Bronchial epithelial cell (primary cell): Measurements from ENCODE around the gene RFX4. TPM values are rescaled to one million over a fixed set of nuclear protein-coding genes. Genes with fewer than 3 reads are reported as not detected.
"Not testable (repeated sequence)": the region's sequence is repeated elsewhere in the genome, so short reads cannot be mapped to it uniquely, and the experiment has no call there.

Experiments
- DNase-seq: peaks from one replicate; pipeline ENCODE4 v3.0.0-alpha.2; 2010; ENCODE audit warnings: low read depth
- FAIRE-seq: peaks from 2 replicates; lab custom pipeline; 2011; peaks lifted over from hg19 to GRCh38; lab: Jason Lieb, UNC
- H3K27me3 ChIP-seq: 2 replicates; pipeline ENCODE4 v1.5.1; 2011; ENCODE audit warnings: low read length; ENCODE audit not compliant: control insufficient read depth, insufficient read depth
- H3K36me3 ChIP-seq: 2 replicates; pipeline ENCODE4 v1.5.1; 2011; ENCODE audit warnings: low read length; ENCODE audit not compliant: control insufficient read depth, insufficient read depth
- H3K4me3 ChIP-seq: 2 replicates; pipeline ENCODE4 v1.5.1; 2011; ENCODE audit warnings: mild to moderate bottlenecking, low read depth, low read length, control low read depth
- total RNA-seq: library from RNA; depleted of rRNA; stranded (reverse); fragments of >200 nt; gene quantifications from 2 replicates; pipeline ENCODE4 v1.2.1, GENCODE V29; 2014
- TF ChIP-seq, protein P1 (sequence below): IDR thresholded peaks from 2 replicates; pipeline ENCODE4 v1.5.1; 2011; ENCODE audit warnings: mild to moderate bottlenecking, moderate library complexity, low read length, control low read depth, inconsistent platforms; ENCODE audit not compliant: insufficient read depth, severe bottlenecking

RFX4 gene
- total RNA-seq, 1 donor from 2014 or later = not detected

DNA sequence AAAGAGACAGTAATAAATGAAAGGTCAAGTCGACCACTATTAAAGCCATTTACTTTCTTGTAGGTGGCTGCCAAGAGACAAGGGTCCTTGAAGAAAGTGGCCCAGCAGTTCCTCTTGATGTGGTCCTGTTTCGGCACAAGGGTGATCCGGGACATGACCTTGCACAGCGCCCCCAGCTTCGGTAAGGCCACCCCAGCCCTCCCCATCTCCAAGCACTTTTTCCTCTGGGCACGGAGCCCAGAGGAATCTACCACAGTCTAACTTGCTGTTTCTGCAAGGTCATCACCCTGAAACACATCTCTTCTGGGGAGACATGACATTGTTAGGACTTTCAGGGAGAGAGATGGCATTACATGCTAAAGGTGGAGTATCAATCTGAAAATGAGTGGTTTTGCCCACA is 137.9 kb downstream of the RFX4 start:
- FAIRE-seq (no peak), DNase-seq (no peak)
- Histone ChIP-seq H3K36me3 (no peaks in the 10 kb centered on the region), H3K27me3 (no peaks in the 10 kb centered on the region), H3K4me3 (no peak overlapping the region)
- TF ChIP-seq, protein P1, sequence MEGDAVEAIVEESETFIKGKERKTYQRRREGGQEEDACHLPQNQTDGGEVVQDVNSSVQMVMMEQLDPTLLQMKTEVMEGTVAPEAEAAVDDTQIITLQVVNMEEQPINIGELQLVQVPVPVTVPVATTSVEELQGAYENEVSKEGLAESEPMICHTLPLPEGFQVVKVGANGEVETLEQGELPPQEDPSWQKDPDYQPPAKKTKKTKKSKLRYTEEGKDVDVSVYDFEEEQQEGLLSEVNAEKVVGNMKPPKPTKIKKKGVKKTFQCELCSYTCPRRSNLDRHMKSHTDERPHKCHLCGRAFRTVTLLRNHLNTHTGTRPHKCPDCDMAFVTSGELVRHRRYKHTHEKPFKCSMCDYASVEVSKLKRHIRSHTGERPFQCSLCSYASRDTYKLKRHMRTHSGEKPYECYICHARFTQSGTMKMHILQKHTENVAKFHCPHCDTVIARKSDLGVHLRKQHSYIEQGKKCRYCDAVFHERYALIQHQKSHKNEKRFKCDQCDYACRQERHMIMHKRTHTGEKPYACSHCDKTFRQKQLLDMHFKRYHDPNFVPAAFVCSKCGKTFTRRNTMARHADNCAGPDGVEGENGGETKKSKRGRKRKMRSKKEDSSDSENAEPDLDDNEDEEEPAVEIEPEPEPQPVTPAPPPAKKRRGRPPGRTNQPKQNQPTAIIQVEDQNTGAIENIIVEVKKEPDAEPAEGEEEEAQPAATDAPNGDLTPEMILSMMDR = no peak

DNA sequence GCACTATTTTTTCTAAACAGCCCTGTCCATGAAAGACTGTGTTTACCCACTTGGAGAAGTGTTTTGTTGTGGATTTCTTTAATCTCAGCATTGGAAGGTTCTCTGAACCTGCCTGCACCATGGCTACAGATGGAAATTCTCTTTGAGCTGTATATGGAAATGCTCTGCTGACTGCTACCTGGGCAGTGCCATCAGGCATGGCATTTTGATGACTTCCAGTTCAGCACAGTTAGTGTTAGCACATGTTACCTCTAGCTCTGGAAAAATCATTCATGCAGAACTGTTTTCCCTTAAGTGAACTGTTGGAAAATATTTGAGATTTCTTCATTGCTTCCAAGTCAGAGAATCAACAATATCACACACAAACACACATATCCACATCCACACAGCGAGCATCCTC is 139.1 kb downstream of the RFX4 start:
- Histone ChIP-seq H3K27me3 (no peaks in the 10 kb centered on the region), H3K36me3 (no peaks in the 10 kb centered on the region), H3K4me3 (no peak overlapping the region)
- DNase-seq (no peak), FAIRE-seq (no peak)
- TF ChIP-seq, protein P1 = no peak

DNA sequence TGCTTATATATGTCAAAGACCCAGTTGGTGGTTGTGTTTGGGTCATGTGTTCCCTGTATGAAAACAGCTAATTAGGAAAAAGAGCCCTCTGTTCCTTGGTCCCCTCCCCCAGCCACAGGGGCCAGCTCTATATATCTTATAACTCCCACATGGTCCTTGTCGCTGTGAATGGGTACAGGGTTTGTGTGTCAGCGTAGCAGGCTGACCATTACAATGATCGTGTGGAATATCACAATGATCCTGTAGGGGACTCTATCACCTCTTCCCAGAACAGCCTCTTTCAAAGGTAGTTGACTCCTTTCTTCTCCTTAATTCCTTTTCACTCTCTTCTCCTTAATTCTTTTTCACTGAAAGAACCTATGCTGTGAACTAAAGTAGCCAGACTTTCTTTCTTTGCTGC is 140.0 kb downstream of the RFX4 start:
- DNase-seq (no peak), FAIRE-seq (no peak)
- TF ChIP-seq, protein P1 = no peak
- no peaks in the 10 kb centered on the region for H3K36me3 ChIP-seq
- H3K4me3 ChIP-seq = no peak overlapping the region
- H3K27me3 ChIP-seq = no peaks in the 10 kb centered on the region

DNA sequence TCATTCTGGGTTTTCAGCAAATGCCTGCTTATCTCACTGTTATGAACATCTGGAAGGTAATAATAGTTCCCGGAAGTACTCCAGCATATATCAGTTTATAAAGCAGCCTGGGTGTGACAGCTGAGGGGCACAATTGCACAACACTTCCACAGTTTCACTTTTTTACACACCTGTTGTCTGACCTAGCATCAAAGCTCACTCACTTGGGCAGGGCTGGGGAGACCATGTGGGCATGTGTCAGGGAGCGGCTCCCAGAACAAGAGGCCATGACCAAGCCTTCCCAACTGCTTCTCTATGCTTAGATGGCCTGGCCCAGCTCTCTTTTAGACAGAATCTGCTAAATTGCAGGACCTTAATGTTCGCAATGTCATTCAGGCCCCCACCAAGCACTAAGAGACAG is 140.6 kb downstream of the RFX4 start:
- DNase-seq = no peak
- TF ChIP-seq, protein P1 = no peak
- Histone ChIP-seq H3K36me3 (no peaks in the 10 kb centered on the region), H3K27me3 (no peaks in the 10 kb centered on the region), H3K4me3 (no peak overlapping the region)
- no peak for FAIRE-seq

DNA sequence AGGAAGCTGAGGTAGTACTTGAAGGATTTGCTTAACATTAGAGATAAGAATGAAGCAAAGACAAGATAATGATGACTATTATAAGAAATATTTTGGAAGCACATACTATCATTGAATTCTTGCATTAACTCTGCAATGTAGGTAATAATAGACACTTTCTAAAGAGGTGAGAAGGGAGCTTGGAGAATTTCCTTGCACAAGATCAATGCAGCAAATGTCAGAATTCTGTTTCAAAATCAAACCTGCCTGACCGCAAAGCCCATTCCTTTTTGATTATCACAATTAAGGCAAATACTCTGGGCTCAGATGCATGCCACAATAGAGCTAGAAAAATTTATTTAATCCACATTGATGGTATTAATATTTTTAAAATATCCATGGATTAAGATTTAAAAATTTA is 141.3 kb downstream of the RFX4 start:
- no peak for DNase-seq
- H3K4me3 ChIP-seq = no peak overlapping the region
- no peaks in the 10 kb centered on the region for H3K27me3 ChIP-seq
- no peaks in the 10 kb centered on the region for H3K36me3 ChIP-seq
- TF ChIP-seq, protein P1 = no peak
- FAIRE-seq = no peak

DNA sequence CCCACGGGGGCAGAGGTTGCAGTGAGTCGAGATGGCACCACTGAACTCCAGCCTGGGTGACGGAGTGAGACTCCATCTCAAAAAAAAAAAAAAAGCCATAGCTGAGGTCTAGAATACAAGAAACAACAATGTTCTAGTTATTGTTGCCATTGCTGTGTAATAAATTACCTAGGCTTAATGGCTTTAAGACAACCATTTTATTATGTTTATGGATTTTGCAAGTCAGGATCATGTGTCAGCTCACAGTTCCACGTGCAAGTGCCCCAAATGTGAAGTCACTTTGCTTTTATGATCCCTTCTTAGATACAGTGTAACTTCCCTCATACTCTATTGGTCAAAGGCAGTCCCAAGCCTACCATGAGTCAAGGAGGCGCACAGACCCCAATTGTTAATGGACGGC is 142.1 kb downstream of the RFX4 start:
- TF ChIP-seq, protein P1 = no peak
- no peak overlapping the region for H3K4me3 ChIP-seq
- no peaks in the 10 kb centered on the region for H3K27me3 ChIP-seq
- no peaks in the 10 kb centered on the region for H3K36me3 ChIP-seq
- no peak for DNase-seq
- no peak for FAIRE-seq

DNA sequence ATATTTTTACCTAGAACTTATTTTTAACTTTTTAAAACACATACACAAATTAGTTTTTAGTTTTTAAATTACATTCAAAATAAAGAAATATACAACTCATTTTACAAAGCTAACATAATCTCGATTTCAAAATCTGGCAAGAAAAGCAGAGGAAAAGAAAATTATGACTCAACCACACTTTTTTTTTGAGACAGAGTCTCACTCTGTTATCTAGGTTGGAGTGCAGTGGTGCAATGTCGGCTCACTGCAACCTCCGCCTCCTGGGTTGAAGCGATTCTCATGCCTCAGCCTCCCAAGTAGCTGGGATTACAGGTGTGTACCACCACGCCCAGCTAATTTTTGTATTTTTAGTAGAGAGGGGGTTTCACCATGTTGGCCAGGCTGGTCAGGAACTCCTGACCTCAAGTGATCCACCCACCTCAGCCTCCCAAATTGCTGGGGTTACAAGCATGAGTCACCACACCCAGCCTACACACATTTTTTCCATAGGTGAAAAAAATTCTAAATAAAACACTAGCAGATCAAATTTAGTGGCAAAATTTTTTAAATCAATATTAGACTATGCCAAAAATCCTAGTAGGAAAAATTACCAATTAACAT is 143.9 kb downstream of the RFX4 start:
- not testable (repeated sequence) for H3K4me3 ChIP-seq, H3K27me3 ChIP-seq, DNase-seq, H3K36me3 ChIP-seq, FAIRE-seq
